Left renal pelvis (tissue), 4 donors: ENCODE measurements around the gene LHPP. TPM values are rescaled to one million over a fixed set of nuclear protein-coding genes. Genes with fewer than 3 reads are reported as not detected.

Experiments used
- DNase-seq, 4 donors: peaks; one replicate each; pipeline ENCODE4 v3.0.0-alpha.2; 2013; ENCODE audit warnings: low read depth in 4 of 4, low spot score in 3 of 4
- polyA plus RNA-seq, 4 donors: library from polyadenylated mRNA; unstranded; fragments of 120-200 nt; gene quantifications; one replicate each; pipeline ENCODE4 v1.2.1, GENCODE V29; 2013; ENCODE audit not compliant: insufficient read length in 4 of 4

The LHPP gene
- polyA plus RNA-seq, 4 donors, result 15.7 to 23.9 (median 16.6) TPM

GRCh38 chr10:124550293-124551034 is 88.8 kb downstream of the LHPP start:
- DNase-seq, result no peak

GRCh38 chr10:124551097-124551496 is 89.5 kb downstream of the LHPP start:
- no peak for DNase-seq

DNA sequence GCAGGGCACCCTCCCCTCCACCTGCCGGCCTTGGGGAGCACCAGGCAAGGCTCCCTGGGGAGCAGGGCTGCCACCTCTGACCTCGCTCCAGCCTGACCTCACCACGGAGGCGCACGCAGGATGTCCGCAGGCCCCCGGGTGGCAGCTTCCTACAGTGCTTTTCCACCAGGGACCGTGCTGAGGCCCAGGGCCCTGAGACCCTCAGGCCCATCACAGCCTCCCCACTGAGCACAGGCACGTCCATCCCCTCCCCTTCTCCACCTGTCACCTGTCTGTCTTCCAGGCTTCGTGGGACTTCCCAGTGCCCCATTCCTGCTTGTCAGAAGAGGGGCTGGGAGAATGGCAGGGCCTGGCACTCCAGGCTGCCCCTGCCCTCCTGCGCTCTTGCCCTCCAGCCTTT is 90.1 kb downstream of the LHPP start:
- no peak for DNase-seq

GRCh38 chr10:124552691-124553276 is 91.2 kb downstream of the LHPP start:
- DNase-seq, result no peak

DNA sequence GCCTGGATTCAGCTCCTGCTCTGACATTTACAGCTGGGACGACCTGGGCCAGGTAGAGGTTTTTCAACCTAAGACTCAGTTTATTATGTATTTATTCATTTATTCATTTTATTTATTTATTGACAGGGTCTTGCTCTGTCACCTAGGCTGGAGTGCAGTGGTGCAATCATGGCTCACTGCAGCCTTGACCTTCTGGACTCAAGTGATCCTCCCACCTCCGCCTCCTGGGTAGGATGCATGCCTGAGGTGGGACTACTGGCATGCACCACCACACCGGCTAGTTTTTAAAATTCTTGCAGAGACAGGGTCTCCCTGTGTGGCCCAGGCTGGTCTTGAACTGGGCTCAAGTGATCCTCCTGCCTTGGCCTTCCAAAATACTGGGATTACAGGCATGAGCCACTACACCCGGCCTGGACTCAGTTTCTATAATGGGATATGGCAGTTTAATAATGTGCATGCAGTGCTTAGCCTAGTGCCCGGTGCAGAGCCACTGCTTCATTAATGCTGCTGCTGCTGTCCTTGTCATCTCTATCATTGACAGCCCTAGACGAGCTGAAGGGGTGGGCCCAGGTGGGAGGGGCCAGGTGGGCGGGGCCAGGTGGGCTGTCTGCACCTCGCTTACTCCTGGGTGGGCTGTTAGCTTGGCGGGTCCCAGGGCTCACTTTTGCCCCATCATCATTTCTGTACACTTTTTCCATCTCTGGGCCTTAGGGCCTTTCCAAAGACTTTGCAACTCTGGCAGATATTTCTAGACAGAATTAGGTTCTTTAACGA is 92.6 kb downstream of the LHPP start:
- no peak for DNase-seq

DNA sequence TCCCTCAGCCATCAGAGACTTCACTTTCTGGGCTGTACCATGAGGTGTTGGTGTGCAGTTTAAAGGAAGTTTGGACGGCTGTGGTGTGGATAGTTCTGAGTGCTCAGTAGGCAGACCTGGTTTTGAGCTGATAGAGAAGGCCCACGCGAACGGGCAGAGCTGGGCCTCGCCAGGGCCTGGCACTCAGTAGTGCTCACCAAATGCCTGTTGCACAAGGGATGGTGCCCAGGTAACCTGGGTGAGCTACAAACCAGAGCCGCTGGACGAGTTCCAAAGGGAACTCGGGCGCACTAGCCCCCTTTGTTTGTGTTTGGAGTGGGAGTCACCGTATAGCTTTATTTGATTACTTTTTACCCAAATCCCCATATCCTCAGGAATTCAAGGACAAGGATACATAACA is 95.5 kb downstream of the LHPP start:
- no peak for DNase-seq

DNA sequence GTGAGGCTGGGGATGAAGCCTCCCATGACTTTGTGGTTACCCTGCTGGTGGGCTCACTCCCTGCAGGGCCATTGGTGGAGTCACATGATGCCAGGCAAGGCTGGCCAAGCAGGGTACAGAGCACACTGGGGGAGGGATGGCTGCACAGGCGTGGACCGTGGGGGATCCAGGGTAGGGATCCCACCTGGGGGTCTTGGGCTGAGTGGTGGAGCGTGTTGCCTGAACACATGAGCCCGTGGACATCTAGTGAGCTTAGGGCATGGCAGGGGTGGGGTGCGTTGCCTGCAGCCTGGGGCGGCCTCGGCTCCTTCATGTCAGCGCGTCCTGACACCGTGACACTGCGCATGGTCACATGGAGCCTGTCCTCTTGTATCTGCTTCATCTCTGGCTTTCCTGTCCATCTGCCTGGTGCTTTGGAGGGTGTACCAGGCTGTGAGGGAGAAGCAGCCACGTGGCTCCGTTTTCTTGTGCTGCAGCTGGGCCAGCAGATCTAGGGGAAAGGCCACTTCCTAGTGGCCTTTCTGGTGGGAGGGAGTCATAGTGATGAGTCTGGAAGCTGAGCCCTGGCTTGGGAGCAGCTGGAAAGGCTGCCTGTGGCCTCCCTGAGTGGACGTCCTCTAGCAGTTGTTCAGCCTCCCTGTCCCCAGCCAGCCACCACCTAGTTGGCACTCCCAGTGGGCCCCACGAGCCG is 96.2 kb downstream of the LHPP start:
- no peak for DNase-seq

DNA sequence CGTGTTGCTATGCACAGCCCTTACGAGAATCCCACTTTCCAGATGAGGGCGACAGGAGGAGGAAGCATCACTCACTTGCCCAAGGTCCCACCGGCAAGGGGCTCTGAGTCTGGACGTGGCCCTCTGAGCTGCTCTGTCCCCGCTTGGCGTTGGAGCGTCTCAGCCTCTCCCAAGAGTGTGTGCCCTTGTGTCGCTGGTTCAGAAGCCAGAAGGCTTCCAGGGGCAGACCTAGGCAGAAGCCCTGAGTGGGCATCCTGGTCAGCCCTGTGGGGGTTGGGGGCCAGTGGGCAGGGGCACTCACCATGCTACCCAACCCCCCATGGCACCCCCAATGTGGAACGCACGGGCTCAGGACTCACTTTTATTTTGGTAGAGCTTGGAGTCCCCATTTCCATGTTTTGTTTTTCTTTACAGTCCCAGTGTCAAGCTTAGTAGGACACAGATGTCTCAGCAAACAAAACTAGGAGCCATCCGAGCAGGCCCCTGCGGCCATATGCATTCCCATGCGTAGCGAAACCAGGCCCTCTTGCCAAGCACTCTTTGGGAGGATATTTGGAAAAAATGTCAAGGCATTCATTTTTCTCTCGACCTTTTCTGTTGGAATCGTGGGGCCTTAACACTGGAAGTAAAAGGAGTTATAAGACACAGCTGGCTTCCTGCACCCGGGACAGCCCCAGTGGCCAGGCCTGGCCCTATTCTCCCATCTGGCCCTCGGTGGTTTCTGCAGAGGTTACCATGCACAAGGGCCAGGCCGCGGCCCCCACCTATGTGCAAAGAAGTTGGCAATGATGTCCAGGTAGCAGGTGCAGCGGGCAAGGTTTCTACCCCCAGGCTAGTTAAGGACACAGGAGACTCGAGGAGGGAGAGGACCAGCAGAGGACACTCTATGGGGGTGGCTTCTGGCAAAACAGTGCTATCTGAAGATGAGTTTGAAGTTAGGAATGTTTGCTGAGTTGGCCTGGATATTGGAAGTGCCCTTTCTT is 97.0 kb downstream of the LHPP start:
- no peak for DNase-seq

DNA sequence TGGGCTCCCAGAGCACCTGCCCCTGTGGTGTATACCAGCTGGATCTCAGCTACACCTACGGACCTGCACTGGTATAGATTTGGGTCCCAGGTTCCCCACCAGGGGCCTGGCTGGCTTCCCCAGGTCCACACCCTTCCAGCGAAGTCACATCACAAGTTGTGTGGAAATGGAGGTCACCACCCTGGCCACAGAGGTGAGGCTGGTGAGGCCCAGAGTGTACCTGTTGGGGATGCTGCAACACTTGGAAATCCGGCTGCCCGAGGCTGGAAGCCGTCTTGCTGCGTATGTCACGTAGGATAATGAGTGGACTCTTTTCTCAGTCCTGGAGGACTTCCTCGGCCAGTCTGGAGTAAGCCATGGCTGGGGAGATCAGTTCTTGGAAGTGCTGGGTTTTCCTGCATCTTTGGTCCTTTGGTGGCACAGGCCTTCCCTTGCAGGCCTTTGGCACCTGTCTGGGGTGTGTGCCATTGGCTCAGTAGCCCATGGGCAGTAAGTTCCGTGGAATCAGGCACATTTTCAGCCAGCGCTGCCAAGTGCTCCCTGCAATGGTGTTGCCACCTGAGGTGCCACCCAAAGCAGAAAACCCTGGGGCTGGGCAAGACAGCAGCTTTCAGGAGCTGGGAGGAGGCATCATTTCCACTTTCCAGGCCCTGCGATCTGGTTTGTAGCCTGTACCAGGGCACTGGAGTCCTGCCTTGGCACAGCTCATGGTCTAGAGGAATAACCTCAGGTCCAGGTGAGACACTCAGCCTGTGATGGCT is 97.9 kb downstream of the LHPP start:
- no peak for DNase-seq

GRCh38 chr10:124560377-124561105 is 98.9 kb downstream of the LHPP start:
- no peak for DNase-seq

GRCh38 chr10:124561206-124561605 is 99.6 kb downstream of the LHPP start:
- DNase-seq, result no peak

DNA sequence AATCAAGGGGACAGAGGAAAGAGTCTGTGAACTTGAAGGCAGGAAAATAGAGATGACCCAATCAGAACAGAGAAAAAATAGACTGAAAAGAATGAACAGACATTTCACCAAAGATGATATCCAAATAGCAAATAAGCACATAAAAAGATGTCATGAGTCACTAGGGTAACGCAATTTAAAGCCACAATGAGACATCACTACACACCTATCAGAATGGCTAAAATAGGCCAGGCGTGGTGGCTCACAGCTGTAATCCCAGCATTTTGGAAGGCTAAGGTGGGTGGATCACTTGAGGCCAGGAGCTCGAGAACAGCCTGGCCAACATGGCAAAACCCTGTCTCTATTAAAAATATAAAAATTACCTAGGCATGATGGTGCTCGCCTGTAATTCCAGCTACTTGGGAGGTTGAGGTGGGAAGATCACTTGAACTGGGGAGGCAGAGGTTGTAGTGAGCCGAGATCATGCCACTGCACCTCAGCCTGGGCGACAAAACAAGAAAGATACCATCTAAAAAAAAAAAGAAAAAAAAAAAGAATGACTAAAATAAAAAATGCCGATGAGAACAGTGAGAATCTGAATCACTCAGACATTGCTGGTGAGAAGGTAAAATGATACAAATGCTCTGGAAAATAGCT is 100.9 kb downstream of the LHPP start:
- DNase-seq, result no peak

- no peak for DNase-seq
Observed at GRCh38 chr10:124563320-124564040, 101.9 kb downstream of the LHPP start.

- DNase-seq, result no peak
Observed at GRCh38 chr10:124564881-124565280, 103.3 kb downstream of the LHPP start.

GRCh38 chr10:124565565-124566221 is 104.1 kb downstream of the LHPP start:
- peak in 2 of 4 donors; percentile 36 to 56 for DNase-seq

GRCh38 chr10:124566222-124566888 is 104.7 kb downstream of the LHPP start:
- DNase-seq, result no peak
